ENCODE data around the gene ANKRD13C. TPM values are rescaled to one million over a fixed set of nuclear protein-coding genes. Genes with fewer than 3 reads are reported as not detected.

ANKRD13C gene
- total RNA-seq, 2 donors from 2014 or later: 22.6 to 25.2 TPM

DNA sequence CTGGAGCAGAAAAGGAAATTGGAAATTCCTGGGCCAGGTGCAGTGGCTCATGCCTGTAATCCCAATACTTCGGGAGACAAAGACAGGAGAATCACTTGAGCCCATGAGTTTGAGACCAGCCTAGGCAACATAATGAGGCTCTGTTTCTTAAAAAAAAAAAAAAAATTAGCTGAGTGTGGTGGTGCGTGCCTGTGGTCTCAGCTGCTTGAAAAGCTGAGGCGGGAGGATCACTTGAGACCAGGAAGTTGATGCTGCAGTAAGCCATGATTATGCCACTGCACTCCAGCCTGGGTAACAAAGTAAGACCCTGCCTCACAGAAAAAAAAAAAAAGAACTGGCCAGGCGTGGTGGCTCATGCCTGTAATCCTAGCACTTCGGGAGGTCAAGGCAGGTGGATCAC, 76.6 kb downstream of the ANKRD13C start:
- Mint-ChIP-seq H3K27me3 (ENCODE audit: insufficient read depth) (no peaks in the 10 kb centered on the region), H3K36me3 (ENCODE audit: low read depth) (peaks cover 41% of the 10 kb centered on the region), H3K27ac (no peak overlapping the region), H3K4me3 (no peak overlapping the region), H3K9me3 (no peaks in the 10 kb centered on the region), H3K4me1 (peaks cover 8% of the 10 kb centered on the region)
- Histone ChIP-seq H3K9me3 (ENCODE audit: control insufficient read depth, low read length) (no peaks in the 10 kb centered on the region), H3K9ac (ENCODE audit: extremely low read depth, low read length, poor library complexity, severe bottlenecking) (no peak overlapping the region), H3K36me3 (ENCODE audit: control insufficient read depth, insufficient read depth, low read length) (peaks cover 45% of the 10 kb centered on the region), H3K4me1 (ENCODE audit: control insufficient read depth, insufficient read depth, low read length) (no peaks in the 10 kb centered on the region), H3K27ac (ENCODE audit: low read depth, low read length) (no peak overlapping the region), H3K4me3 (ENCODE audit: low read length) (no peak overlapping the region), H3K27me3 (ENCODE audit: control insufficient read depth, insufficient read depth, low read length, poor library complexity, severe bottlenecking) (no peaks in the 10 kb centered on the region)
- no peak for DNase-seq
- 87 to 92% methylated on average over 5 of the region's 5 CpGs for WGBS, 2 experiments (ENCODE audit: insufficient coverage in 1 of 2, insufficient read length in 1 of 2)
- TF ChIP-seq, protein P1, sequence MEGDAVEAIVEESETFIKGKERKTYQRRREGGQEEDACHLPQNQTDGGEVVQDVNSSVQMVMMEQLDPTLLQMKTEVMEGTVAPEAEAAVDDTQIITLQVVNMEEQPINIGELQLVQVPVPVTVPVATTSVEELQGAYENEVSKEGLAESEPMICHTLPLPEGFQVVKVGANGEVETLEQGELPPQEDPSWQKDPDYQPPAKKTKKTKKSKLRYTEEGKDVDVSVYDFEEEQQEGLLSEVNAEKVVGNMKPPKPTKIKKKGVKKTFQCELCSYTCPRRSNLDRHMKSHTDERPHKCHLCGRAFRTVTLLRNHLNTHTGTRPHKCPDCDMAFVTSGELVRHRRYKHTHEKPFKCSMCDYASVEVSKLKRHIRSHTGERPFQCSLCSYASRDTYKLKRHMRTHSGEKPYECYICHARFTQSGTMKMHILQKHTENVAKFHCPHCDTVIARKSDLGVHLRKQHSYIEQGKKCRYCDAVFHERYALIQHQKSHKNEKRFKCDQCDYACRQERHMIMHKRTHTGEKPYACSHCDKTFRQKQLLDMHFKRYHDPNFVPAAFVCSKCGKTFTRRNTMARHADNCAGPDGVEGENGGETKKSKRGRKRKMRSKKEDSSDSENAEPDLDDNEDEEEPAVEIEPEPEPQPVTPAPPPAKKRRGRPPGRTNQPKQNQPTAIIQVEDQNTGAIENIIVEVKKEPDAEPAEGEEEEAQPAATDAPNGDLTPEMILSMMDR (conservative IDR thresholded peaks at IDR 0.05): no peak

DNA sequence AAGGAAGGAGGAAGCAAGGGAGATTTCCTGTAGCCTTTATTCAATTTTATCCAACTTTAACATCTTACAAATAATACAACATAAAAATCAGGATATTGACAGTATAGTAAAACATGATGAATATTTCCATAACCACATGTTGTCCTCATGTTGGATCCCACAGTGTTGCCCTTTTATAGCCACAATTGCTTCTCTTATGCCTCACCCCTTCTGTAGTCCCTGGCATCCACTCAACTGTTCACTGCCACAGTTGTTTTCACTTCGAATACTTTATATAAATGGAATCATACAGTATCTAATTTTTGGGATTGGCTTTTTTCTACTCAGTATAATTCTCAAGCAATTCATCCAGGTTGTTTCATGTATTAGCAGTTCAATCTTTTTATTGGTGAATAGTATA, 88.6 kb downstream of the ANKRD13C start:
- no peak overlapping the region for H3K27ac Mint-ChIP-seq
- Histone ChIP-seq H3K4me1 (ENCODE audit: control insufficient read depth, insufficient read depth, low read length) (no peaks in the 10 kb centered on the region), H3K9ac (ENCODE audit: extremely low read depth, low read length, poor library complexity, severe bottlenecking) (no peak overlapping the region), H3K4me3 (ENCODE audit: low read length) (no peak overlapping the region), H3K27ac (ENCODE audit: low read depth, low read length) (no peak overlapping the region), H3K27me3 (ENCODE audit: control insufficient read depth, insufficient read depth, low read length, poor library complexity, severe bottlenecking) (no peaks in the 10 kb centered on the region), H3K9me3 (ENCODE audit: control insufficient read depth, low read length) (peaks cover 14% of the 10 kb centered on the region), H3K36me3 (ENCODE audit: control insufficient read depth, insufficient read depth, low read length) (peaks cover 50% of the 10 kb centered on the region)
- H3K36me3 Mint-ChIP-seq (ENCODE audit: low read depth): peaks cover 40% of the 10 kb centered on the region
- no peak overlapping the region for H3K4me3 Mint-ChIP-seq
- no peak for DNase-seq
- no peaks in the 10 kb centered on the region for H3K27me3 Mint-ChIP-seq (ENCODE audit: insufficient read depth)
- H3K4me1 Mint-ChIP-seq: no peaks in the 10 kb centered on the region
- 100% methylated on average over 1 of the region's 1 CpG; no CpG with 5 or more reads in 1 of the 2 experiments for WGBS, 2 experiments (ENCODE audit: insufficient coverage in 1 of 2, insufficient read length in 1 of 2)
- TF ChIP-seq, protein P1 (conservative IDR thresholded peaks at IDR 0.05): no peak
- H3K9me3 Mint-ChIP-seq: no peaks in the 10 kb centered on the region

DNA sequence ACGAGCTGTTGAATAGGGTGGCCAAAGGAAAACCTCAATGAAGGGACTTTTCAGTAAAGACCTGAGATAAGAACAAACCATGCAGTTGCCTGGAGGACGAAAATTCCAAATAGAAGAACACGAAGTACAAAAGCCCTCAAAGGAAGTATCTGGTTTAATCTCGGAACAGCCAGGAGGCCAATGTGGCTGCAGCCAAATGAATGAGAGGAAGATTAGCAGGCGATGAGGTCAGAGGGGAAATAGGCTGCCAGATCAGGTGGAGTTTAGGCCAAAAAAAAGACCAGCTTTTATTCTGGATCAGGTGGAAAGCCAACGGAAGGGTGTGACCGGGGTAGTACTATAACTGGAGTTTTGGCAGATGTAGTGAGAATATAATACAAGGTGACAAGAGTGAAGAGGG, 89.7 kb downstream of the ANKRD13C start:
- H3K9ac ChIP-seq (ENCODE audit: extremely low read depth, low read length, poor library complexity, severe bottlenecking): no peak overlapping the region
- H3K9me3 ChIP-seq (ENCODE audit: control insufficient read depth, low read length): peaks cover 14% of the 10 kb centered on the region
- no peaks in the 10 kb centered on the region for H3K27me3 Mint-ChIP-seq (ENCODE audit: insufficient read depth)
- no peaks in the 10 kb centered on the region for H3K4me1 Mint-ChIP-seq
- no peak for DNase-seq
- peak overlapping the region; percentile 7 for H3K27ac Mint-ChIP-seq
- H3K27ac ChIP-seq (ENCODE audit: low read depth, low read length): no peak overlapping the region
- no peaks in the 10 kb centered on the region for H3K4me1 ChIP-seq (ENCODE audit: control insufficient read depth, insufficient read depth, low read length)
- H3K9me3 Mint-ChIP-seq: no peaks in the 10 kb centered on the region
- 92 to 93% methylated on average over 7 of the region's 7 CpGs for WGBS, 2 experiments (ENCODE audit: insufficient coverage in 1 of 2, insufficient read length in 1 of 2)
- peaks cover 37% of the 10 kb centered on the region for H3K36me3 Mint-ChIP-seq (ENCODE audit: low read depth)
- H3K4me3 Mint-ChIP-seq: no peak overlapping the region
- H3K27me3 ChIP-seq (ENCODE audit: control insufficient read depth, insufficient read depth, low read length, poor library complexity, severe bottlenecking): no peaks in the 10 kb centered on the region
- peaks cover 44% of the 10 kb centered on the region for H3K36me3 ChIP-seq (ENCODE audit: control insufficient read depth, insufficient read depth, low read length)
- no peak overlapping the region for H3K4me3 ChIP-seq (ENCODE audit: low read length)
- TF ChIP-seq, protein P1 (conservative IDR thresholded peaks at IDR 0.05): no peak

All from endodermal cell (in vitro differentiated cells).